HFFc6 (cell line): Measurements from ENCODE around the gene NCOA5. TPM values are rescaled to one million over a fixed set of nuclear protein-coding genes. Genes with fewer than 3 reads are reported as not detected.

Experiments used
- DNase-seq: peaks from one replicate; pipeline ENCODE4 v3.0.0-alpha.2; 2018
- H3K27ac Mint-ChIP-seq: 2 replicates; pipeline ENCODE4 v1.8.0; 2020; ENCODE audit warnings: mild to moderate bottlenecking, mixed read lengths
- H3K27me3 Mint-ChIP-seq: 2 replicates; pipeline ENCODE4 v1.8.0; 2021; ENCODE audit warnings: mild to moderate bottlenecking, moderate library complexity, mixed read lengths; ENCODE audit not compliant: insufficient read depth
- H3K36me3 Mint-ChIP-seq: 2 replicates; pipeline ENCODE4 v1.8.0; 2021; ENCODE audit warnings: low read depth, mixed read lengths
- H3K4me1 Mint-ChIP-seq: 2 replicates; pipeline ENCODE4 v1.8.0; 2020; ENCODE audit warnings: low read depth, mixed read lengths
- H3K4me3 Mint-ChIP-seq: 2 replicates; pipeline ENCODE4 v1.8.0; 2020; ENCODE audit warnings: mild to moderate bottlenecking, moderate library complexity, mixed read lengths
- H3K9me3 Mint-ChIP-seq: 2 replicates; pipeline ENCODE4 v1.8.0; 2020; ENCODE audit warnings: mild to moderate bottlenecking, mixed read lengths
- CTCF ChIP-seq: fragments of 200-600 bp; sonication (generic); IDR thresholded peaks from 2 replicates; pipeline ENCODE4 v1.5.0; 2021; ENCODE audit warnings: antibody characterized with exemption, mild to moderate bottlenecking
- total RNA-seq, 6 experiments: library from RNA; stranded (reverse); fragmentation: NEBNext Ultra II Directional; extraction: Animal tissue kit (Norgen Biotek cat#: 25700); gene quantifications; 2 replicates in 1 of 6; 3 replicates in 5 of 6; pipeline ENCODE4 v1.2.3, GENCODE V29; 2021

Gene NCOA5
- total RNA-seq, 6 experiments from 2014 or later, result 15.3 to 25.1 (median 23.2) TPM

- peak; percentile 38 for DNase-seq
- H3K9me3 Mint-ChIP-seq, result no peaks in the 10 kb centered on the region
- peaks cover 59% of the 10 kb centered on the region for H3K4me1 Mint-ChIP-seq
- peak overlapping the region; percentile 52 for H3K4me3 Mint-ChIP-seq
- peak; percentile 77 for TF ChIP-seq CTCF
- H3K36me3 Mint-ChIP-seq, result no peaks in the 10 kb centered on the region
- no peaks in the 10 kb centered on the region for H3K27me3 Mint-ChIP-seq
- H3K27ac Mint-ChIP-seq, result no peak overlapping the region
Measured at GRCh38 chr20:46087161-46087560, 2.6 kb downstream of the NCOA5 start.

- Mint-ChIP-seq H3K36me3 (no peaks in the 10 kb centered on the region), H3K4me1 (peaks cover 59% of the 10 kb centered on the region), H3K9me3 (no peaks in the 10 kb centered on the region), H3K27me3 (no peaks in the 10 kb centered on the region), H3K27ac (peak overlapping the region; percentile 1), H3K4me3 (peak overlapping the region; percentile 2; the same call in 1 of the 2 replicates)
- no peak for TF ChIP-seq CTCF
- peak; percentile 13 for DNase-seq
Measured at GRCh38 chr20:46085179-46085851, 4.4 kb downstream of the NCOA5 start.

- H3K27me3 Mint-ChIP-seq, result no peaks in the 10 kb centered on the region
- H3K4me1 Mint-ChIP-seq, result peaks cover 54% of the 10 kb centered on the region
- H3K36me3 Mint-ChIP-seq, result no peaks in the 10 kb centered on the region
- no peaks in the 10 kb centered on the region for H3K9me3 Mint-ChIP-seq
- no peak for DNase-seq
- peak overlapping the region; percentile 1; the same call in 1 of the 2 replicates for H3K27ac Mint-ChIP-seq
- TF ChIP-seq CTCF, result no peak
- no peak overlapping the region for H3K4me3 Mint-ChIP-seq
Measured at GRCh38 chr20:46084805-46085178, 5.0 kb downstream of the NCOA5 start.

GRCh38 chr20:46083531-46084061 is 6.2 kb downstream of the NCOA5 start:
- Mint-ChIP-seq H3K4me3 (no peak overlapping the region), H3K9me3 (no peaks in the 10 kb centered on the region), H3K4me1 (peaks cover 53% of the 10 kb centered on the region)

GRCh38 chr20:46083101-46083500 is 6.7 kb downstream of the NCOA5 start:
- DNase-seq, result no peak

More at GRCh38 chr20:46083531-46084061, 6.2 kb downstream of the NCOA5 start:
- TF ChIP-seq CTCF, result no peak
- Mint-ChIP-seq H3K36me3 (no peaks in the 10 kb centered on the region), H3K27ac (no peak overlapping the region), H3K27me3 (no peaks in the 10 kb centered on the region)
- no peak for DNase-seq

More at GRCh38 chr20:46083101-46083500, 6.7 kb downstream of the NCOA5 start:
- Mint-ChIP-seq H3K27me3 (no peaks in the 10 kb centered on the region), H3K36me3 (no peaks in the 10 kb centered on the region), H3K9me3 (no peaks in the 10 kb centered on the region), H3K4me1 (peaks cover 48% of the 10 kb centered on the region), H3K27ac (no peak overlapping the region), H3K4me3 (no peak overlapping the region)
- TF ChIP-seq CTCF, result no peak
